Myocyte (in vitro differentiated cells): ENCODE results near the gene VLDLR. TPM values are rescaled to one million over a fixed set of nuclear protein-coding genes. Genes with fewer than 3 reads are reported as not detected.

Experiments used
- DNase-seq: peaks from one replicate; pipeline ENCODE4 v3.0.0-alpha.2; 2012; ENCODE audit warnings: low read depth
- total RNA-seq: library from RNA; depleted of rRNA; stranded (reverse); fragments of >200 nt; gene quantifications from 2 replicates; pipeline ENCODE4 v1.2.3, GENCODE V29; 2014

The VLDLR gene
- total RNA-seq, 1 donor from 2014 or later: 13.9 TPM

DNA sequence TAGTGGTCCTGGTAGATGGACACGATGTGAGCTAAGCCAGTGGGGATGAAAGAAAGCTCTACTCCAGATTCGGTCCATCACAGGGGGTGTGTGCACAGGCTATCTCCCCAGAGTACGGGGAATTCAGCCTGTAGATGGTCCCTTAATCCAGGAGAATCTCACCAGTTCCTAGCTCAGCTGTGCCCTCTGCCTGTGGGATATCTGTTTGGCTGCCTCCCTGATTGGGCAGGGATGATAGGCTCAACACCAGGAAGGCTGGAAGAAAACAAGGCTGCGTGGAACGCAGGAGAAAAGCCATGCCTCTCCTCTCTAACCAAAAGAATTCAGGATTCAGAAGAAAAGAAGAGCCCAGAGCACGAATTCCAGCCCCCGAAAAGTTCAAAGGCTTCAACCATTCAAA lies 40.9 kb downstream of the VLDLR start:
- no peak for DNase-seq

DNA sequence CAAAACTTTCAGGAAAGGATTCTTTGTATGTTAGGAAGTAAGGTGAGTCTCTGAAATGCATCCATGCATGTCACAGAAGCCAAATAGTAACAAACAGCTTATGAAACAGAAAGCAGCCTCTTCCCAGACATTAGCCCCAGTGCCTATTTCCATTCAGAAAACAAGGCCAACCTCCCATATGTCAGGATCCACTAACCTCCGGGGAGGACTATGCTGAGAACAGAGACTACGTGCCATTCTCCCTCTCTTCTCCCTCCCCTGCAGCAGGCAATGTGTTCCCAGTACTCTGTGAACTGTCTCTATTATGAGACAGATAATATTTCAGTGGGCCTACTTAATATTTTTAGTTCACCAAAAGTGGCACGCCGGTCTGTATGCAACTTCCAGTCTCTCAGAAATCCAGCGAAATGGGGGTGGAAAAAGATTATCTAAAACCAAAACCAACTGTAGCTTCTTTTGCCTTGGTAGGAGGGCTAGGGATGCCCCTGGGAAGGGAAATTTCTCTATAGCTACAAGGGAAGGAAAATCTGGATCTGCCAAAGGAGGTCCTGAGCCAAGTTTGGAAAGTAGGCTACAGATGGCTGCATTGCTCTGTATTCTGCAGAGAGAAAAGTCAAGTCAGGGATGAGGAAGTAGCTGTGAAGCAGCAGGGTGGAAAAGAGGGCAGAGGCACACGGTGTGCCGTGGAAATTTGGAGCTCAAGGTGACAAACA lies 42.0 kb downstream of the VLDLR start:
- no peak for DNase-seq

DNA sequence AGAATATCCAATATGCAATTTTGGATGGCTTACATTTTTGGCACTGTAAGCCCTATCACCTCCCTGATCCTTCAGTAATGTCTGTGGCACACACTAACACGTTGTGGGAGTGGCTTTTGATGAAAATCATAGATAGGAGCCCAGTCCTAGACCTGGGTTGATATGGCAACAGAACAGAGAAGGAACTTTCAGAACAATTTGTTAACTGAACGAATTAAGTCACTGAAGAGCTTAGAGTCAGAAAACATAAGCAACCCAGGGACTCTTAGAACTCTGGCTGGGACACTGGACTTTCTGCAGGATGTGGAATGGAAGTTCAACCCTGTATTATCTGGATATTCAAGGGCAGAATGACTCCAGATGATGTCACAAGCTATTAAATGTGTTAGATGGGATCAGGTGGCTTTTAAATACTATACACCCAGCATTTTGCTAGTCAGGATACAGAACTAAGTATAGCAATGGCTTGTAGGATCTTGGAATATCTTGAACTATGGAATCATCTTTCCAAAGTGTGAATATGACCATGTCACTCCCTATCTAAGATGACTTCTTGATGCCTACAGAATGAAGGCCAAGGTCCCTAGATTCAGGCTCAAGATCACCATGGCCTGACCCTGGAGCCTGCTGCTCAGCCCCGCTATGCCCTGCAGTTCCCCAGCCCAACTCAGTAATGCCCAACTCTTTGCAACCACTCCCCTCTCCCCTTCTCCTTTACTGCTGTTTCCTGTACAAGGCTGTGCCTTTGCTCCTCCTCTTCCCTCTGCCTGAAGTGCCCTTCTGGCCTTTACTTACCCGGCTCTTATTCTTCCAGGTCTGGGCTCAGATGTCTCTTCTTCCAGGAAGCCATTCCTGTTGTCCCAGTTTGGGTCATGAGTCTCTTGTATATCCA lies 42.8 kb downstream of the VLDLR start:
- no peak for DNase-seq

DNA sequence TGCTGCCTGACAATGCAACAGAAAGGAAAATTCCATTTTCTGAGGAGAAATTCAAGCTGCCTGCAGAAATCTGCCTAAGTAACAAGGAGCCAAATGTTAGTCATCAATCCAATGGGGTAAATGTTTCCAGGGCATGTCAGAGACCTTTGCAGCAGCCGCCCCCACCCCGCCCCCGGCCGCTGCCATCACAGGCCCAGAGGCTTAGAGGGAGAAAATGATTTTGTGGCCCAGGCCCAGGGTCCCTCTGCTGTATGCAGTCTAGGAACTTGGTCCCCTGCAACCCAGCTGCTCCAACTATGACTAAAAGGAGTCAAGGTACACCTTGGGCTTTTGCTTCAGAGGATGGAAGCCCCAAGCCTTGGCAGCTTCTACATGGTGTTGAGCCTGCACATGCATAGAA lies 45.0 kb downstream of the VLDLR start:
- no peak for DNase-seq

GRCh38 chr9:2673161-2673560 lies 51.6 kb downstream of the VLDLR start:
- DNase-seq: no peak

- no peak for DNase-seq
These were observed 52.7 kb downstream of the VLDLR start for GRCh38 chr9:2674141-2674824.

GRCh38 chr9:2675834-2676233 lies 54.2 kb downstream of the VLDLR start:
- no peak for DNase-seq

DNA sequence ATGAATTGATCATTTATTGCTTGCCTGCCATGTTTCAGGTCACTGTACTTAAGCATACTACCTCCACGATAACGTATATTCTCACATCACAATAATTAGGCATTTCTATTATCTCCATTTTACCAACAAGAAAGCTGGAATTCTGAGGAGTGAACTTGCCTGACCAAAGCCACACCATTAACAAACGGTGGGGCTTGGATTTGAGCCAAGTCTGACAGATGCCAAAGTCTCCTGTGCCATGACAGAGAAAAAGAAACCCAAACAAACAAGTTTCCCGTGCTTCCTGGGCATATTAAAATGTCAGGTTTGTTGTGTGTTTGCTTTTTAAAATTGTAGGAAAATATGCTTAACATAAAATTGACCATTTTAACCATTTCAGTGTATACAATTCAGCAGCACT lies 54.9 kb downstream of the VLDLR start:
- DNase-seq: peak; percentile 54

GRCh38 chr9:2677915-2678889 lies 56.6 kb downstream of the VLDLR start:
- no peak for DNase-seq

DNA sequence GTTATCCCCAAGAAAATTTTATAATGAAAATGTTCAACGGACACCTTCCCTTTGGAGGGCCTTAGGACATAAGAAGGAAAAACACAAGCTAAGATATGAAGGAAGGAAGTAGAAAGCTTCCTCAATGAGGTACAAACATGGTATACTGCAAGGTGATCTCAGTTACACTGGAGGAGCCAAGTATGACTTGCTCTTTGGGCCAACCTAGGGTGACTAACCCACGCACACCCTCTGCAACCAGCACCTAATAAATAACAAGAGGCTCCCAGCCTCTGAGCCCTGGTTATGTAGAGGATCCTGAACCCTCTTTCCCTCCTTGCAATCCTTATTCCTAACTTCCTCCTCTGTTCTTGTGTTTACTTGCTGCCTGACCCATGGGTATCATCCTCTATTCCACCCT lies 57.4 kb downstream of the VLDLR start:
- no peak for DNase-seq

GRCh38 chr9:2681981-2682380 lies 60.4 kb downstream of the VLDLR start:
- DNase-seq: no peak

DNA sequence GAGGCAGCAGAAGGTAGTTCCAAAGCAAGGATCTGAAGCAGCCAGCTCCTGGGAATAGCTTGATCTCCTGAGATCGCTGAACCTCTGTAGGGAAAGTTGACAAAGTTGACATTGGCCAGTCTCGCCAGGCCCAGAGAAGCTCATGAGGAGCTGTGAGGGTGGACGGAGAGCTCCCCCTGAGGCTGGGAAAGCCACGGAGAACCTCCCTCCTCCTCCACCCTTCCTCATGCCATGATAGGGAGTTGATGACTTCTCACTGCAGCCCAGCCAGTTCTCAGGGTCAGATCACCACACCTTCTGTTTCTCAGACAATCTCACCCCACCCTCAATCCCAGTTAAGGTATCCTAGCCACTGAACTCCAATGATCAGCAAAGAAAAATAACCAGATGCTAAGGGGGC lies 65.3 kb downstream of the VLDLR start:
- no peak for DNase-seq

DNA sequence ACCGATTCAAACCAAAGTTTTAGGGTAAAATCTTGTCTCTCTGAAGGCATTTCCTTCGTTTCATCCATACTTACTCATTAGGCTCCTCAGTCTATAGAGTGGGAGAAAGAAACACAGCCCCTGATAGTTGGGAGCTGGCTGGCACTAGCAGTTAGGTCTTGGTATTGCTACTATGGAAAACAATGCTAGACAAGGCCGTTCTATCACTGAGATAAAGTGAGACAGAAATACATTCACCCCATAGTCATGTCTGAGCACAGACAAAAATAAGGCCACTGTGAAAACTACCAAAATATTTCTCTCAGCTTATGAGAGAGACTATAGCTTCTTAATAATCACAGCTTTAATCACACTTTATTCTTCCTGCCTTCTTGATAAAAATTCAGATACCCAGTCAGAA lies 67.0 kb downstream of the VLDLR start:
- DNase-seq: no peak

DNA sequence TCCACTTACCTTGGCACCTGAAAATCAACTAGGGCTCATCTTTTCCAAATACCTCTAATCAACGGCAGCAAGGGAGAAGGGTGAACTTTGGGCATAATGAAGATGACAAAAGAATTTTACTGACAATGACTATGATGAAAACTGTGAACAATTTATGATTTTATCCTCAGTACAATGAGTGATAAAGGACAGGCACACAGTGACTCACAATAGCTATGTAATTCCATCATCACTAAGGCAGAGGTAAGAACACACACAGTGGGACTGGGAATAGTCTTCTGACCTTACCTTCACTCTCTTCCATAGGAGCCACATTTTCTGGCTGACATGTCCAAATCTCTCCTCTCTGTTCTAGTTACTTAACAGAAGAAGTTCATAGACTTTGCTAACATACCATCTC lies 69.6 kb downstream of the VLDLR start:
- DNase-seq: no peak

DNA sequence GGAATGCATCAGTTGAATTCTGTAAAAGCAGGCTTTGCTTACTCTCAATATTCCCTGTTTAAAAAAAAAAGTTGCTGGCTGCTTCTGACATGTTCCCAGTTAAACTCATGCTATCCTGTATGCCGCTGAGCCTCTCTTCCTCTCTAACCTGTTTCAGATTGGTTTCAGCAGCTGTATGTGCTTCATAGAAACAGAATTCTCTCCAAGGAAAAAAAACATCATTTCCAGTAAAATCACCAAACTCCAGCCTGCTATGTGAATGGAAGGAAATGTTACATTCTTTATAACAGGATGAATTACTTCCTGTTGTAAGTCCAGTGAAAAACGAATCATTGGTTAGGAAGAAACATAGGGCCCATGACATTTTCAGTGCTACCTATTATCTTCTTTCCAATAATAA lies 70.0 kb downstream of the VLDLR start:
- DNase-seq: peak; percentile 7

- peak; percentile 47 for DNase-seq
These were observed 71.5 kb downstream of the VLDLR start for GRCh38 chr9:2693056-2693455.

- DNase-seq: no peak
These were observed 75.9 kb downstream of the VLDLR start for GRCh38 chr9:2697492-2697891.

DNA sequence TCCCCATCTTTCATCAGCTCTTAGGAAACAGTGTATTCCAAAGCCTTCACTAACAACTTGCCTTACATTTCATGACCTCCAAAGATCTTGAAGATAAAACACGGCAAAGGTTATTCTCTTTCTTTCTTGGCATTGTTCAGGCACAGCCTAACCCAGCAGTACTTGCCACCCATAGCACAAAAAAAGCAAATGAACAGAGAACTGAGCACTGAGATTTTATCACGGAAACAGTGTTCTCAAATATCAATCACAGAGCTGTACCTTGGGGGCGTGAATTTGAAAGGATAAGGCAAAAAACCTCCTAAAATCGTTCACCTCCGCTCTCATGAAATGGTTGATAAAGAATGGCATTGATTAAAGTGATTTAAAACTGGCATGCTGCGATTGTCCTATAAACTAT lies 78.8 kb downstream of the VLDLR start:
- no peak for DNase-seq

- DNase-seq: no peak
These were observed 79.4 kb downstream of the VLDLR start for GRCh38 chr9:2700909-2701550.

- DNase-seq: no peak
These were observed 82.9 kb downstream of the VLDLR start for GRCh38 chr9:2704504-2704903.
